ENCODE data around the gene GAN.
A peak's percentile ranks its signal among the peaks of the same experiment; 100 is the strongest.
"Not testable (repeated sequence)": the region's sequence is repeated elsewhere in the genome, so short reads cannot be mapped to it uniquely, and the experiment has no call there.

GAN gene

DNA sequence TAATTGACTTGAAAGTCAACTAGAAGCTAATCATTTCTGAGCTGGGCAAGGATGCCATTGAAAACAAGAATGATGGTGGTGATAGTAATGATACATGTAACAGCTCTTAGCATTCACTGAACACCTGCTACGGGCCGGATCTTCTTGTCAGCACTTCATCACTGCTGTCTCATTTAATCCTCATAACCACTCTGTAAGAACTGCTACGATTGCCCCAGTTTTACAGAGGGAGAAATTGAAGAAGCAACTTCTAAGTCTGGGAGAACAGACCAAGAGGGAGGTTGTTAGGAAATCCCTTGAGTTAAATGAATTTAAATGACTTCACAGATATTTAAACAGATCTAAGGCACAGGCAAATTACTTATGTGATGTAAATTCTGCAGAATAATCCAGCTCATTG is 7.0 kb upstream of the GAN start:
- DNase-seq (ENCODE audit: low spot score): no peak

DNA sequence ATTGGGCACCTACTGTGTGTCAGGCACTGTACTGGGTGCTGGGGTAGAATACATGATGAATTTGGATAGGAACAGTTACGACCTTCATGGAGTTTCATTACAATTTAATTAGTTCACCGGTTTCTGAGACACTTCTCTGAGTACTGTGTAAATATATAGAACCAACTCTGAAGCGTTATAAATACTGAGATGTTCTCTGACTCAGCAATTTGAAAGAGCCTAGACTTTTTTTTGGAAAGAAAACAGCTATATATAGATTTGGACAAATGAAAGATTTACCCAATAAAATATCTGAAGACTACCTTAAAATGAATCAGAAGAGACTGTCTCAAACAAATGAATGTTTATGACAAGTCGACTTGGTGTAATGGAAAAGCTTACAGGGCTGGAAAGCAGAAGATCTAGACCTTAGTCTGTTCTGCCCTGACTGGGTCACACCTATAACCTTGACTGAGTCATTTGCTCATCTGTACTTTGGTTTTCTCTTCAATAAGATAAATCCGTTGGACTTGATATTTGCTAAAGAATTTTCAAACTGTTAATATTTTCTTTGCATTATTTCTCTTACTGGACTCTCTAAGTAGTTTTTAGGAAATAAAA is 4.6 kb upstream of the GAN start:
- no peak for DNase-seq (ENCODE audit: low spot score)

DNA sequence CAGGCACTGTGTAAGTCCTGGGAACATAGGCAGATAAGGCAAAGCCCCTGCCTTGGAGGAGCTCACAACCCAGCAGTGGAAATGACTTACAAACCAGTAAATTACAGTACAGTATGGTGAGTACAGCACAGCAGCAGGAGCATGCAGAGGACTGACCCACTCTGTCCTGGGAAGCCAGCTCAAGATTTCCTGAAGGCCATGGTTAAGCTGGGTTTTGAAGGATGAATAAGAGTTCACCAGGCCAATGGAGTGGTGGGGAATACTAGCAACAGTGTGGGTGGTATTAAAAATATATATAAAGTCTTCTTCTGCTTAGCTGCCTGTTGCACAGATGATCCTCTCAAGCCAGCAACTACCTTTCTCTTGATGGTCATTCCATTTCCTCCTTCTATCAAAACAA is 3.0 kb upstream of the GAN start:
- DNase-seq (ENCODE audit: low spot score): no peak

DNA sequence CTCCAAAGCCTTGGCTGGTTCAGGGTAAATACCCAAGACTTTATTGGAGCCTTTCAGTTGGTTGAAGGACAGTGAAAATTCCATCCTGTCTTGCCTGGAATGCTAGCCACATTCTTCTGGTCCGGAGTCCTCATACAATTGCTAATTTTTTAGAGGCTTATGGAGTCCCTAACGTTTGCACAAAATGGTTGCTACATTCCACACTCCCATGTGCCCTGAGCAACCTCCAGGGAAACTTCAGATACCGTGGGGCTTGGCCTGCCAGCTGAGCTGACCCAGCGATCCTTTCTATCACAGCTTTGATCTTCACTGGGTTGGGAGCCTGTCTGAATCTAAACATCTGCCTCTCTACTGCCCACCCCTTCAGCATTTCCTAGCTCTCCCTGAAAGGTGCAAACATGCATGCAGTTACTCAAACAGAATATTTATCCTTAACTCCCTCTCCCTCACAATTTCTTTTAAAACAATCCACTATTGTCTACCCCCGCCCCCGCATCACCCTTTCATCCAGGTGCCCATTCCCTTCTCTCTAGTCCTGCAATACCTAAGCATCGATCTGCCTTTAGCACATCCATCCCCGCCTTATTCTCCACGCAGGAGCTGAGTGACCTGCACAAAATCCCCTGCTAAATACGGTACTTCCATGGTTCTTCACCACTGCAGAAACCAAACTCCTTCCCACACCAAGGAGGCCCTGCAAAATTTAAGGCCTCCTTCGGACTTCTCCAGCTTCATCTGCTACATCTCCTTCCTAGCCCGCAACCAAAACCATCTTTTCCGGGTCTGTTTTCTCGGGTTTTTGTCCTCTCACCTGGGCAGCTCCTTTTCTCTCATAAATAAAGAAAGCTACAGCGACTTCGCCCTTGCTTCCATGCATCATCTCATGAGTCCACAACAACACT is 810 bp upstream of the GAN start:
- DNase-seq (ENCODE audit: low spot score): peak; percentile 2

DNA sequence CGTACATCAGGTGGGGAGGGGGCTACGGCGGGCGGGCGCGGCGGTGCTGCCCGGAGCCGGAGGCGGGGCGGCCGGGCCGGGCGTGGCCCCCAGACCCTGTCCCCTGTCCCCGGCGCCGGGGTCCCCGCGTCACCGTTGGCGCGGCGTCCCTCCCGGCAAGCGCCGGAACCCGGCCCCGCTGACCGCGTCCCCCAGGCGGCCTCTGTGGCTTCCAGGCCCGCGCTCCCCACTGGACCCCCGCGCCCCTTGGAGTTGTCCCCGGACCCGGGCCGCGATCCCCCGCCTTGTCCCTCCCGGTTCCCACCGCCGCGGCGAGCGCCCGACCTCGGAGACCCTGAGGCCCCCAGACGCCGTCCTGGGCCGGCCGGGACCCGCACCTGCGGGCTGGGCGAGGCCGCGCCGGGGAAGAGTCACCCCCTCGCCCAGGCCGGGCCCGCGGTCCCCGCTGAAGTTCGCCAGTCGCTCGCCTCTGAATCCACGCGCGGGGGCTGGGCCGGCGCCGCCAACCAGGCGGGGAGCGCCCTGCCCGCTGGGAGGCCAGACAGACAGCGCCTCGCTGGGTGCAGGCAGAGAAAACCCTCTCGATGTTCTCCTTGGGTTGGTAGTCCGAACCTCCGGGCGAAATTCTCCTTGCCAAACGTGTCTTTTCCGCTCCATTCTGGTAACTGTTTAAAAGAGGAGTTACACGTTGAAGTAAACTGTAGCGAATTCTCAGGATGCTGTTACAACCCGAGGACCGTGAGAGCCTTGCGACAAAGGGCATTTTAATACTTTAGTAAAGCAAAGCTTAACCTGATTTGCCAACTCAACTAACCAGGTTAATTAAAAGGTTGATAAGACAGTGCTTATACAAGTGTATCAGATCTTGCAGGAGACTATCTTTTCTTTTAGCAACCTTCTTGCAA is 761 bp downstream of the GAN start:
- DNase-seq (ENCODE audit: low spot score): peak; percentile 61

DNA sequence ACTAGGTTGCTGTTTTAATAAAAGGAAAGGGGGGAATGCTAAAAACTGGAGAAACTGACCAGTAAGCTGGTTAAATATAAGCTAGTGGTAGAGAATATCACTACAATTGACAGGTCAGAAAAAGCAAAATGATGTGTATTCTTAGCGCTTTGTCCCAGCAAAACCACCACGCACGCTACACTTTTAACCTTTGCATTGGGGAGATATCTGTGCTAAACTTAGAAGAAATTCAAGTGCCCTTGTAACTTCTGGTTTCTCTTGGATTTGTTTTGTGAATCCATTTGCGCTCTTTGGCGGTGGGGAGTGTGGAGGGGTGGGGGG is 1.4 kb downstream of the GAN start:
- no peak for DNase-seq (ENCODE audit: low spot score)

DNA sequence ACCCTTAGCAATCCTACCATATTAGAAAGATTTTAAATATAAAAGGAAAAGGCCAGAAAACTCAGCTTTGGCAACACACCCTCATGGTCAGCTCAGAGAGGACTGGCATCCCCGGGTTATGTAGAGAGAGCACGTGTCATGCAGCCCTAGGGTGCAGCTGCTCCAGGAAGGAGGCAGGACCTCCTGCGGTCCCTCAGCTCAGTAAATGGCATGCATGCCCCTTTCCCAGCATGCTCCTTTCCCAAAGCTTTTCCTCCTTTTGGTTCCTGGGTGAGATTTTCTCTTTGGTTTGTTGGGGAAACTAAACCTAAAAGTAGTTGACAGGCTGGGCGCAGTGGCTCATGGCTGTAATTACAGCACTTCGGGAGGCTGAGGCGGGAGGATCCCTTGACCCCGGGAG is 3.9 kb downstream of the GAN start:
- no peak for DNase-seq (ENCODE audit: low spot score)

DNA sequence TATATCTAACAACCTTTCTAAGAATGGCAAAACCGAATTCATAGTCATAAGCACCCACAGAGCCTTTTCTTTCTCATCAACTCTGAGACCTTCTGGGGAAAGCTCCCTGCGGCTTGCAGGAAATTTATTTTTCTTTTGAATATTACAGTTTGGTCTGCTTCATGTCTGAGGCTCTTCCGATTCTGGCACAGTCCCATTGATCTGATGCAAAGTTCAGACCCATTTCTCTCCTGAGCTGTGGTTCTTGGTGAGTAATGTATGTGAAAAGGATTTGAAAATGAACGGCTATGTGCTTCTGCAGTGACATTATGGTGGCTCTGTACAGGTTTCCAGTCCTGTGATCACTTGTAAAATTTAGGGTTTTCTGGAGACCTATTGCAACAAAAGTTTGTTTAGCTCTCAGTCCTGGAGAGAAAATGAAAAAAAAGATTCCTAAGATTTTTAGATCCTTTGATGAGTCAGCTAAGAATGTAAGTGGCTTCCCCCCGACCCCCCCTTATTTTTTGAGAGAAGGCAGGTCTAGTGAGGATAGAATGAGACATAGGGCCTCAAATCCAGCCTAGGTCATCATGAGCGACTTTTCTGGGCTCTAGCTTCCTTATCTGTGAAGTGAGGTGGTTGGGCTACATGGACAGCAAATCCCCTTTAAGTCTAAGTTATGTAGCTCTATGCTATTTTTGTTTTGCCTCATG is 4.6 kb downstream of the GAN start:
- DNase-seq (ENCODE audit: low spot score): peak; percentile 64

DNA sequence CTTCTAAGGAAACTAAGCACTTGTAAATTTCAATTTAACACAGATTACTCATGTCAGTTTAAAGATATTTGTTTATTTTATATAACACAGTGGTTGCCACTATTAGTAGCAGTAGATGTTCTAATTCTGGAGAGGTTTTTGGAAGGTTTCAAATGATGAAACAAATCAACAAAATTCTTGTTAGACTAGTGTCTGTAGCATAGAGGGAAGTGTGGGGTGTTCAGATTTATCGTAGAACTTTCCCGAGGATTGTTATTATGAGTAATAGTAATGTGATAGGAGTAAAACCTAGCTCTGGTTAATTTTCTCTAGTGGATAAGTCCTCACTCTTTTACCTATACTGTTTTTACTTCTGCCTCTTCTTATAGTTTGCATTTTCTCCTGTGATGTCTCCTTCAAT is 6.3 kb downstream of the GAN start:
- no peak for DNase-seq (ENCODE audit: low spot score)

DNA sequence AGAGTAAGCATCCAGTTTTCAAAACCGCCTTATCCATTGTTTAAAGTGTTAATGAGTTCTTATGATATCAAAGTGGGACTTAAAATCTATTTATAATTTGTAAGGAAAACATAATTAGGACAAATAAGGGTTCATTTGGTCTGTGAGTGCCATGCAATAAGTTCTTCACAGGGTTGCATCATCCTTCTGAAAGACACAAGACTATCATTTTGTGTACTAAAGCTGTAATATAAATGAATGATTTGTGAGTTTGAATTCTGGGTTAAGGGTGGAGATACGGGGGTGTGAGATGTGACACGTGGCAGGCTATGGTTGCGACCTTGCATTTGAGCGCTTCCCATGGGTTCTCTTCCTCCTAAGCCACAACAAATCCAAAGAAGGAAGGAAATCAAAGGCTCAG is 6.8 kb downstream of the GAN start:
- no peak for DNase-seq (ENCODE audit: low spot score)

DNA sequence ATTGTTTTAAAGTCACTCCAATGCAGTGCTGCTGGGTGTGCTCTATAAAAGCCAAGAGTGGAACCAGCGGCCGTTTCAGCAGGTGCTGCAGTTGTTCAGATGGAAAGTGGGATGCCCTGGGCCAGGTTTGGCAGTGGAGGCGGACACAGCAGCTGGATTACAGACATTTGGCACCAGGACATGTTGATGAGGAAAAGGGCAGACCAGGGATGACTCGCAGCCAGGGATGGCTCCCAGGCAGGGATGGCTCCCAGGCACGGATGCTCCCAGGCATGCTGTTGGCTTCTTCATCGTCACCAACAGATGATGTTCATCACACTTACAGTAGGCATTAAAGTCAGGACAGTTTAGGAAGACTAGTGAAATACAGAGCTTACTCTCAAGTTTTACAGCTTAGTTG is 10.0 kb downstream of the GAN start:
- no peak for DNase-seq (ENCODE audit: low spot score)

DNA sequence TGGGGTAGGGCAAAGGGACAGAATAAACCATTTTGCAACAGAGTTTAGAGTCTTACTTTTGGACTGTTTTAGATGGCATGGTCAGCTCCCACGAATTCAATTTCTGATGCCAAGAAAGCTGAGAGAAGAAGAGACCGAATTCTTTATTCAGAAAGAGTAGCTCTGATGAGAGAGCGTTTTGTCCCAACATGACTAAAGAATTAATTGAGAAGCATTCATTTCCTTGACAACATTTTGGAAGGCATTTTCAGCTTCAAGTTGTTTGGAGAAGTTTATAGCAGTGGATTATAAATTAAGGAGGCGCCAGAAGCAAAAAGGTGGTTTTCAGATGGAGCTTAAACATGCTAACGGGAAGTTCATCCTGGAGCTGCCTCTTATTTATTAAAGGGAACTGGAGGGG is 12.2 kb downstream of the GAN start:
- DNase-seq (ENCODE audit: low spot score): no peak

DNA sequence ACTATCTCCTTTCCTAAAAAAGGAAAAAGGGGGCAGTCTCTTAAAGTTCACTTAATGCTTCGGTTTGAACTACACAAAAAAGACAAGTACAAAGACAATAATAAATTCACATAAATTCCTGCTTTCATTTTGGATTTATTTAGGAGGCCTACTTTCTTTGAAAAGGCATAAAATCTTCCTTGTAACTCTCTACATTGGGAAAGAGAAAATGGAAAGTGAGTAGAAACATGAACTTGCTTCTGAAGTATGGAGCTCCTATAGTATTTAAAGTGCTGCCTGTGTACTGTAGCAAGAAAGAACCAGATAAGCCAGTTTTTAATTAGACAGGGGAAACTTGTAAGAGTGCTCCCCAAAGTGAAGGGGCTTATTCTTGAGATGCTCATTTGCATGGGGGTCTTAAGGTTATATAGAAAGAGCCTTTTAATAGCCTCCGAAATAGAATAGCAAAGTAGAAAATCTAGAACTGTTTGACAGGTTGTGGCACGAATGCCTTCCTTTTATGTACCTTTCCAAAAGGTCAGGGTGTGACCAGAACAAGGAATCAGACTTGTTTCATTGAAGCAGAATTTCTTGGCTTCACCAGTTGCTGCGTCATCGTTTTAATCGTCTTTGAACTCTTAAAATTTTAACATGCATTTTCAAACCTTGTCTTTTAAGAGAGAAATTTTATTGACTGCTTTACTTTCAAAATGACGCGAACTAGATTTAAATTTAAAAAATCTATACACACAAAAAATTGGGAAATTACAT is 12.9 kb downstream of the GAN start:
- DNase-seq (ENCODE audit: low spot score): no peak

DNA sequence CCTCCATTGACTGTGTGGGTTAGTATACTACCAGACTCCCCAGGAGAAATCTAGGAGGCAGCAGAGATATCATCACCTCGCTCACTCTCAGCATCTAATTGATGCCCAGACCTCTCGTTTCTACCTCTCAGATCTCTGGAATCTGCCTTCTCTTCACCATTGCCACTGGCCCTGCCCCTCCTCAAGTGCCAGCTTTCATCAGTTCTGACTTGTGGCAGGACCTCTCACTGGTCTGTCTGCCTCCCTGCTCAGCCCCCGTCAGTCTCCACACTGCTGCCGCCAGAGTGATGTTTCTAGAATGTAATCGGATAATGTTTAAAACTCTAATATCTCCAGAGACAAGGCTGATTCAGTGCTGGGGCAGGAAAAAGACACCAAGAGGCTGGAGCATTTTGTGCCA is 15.2 kb downstream of the GAN start:
- no peak for DNase-seq (ENCODE audit: low spot score)

DNA sequence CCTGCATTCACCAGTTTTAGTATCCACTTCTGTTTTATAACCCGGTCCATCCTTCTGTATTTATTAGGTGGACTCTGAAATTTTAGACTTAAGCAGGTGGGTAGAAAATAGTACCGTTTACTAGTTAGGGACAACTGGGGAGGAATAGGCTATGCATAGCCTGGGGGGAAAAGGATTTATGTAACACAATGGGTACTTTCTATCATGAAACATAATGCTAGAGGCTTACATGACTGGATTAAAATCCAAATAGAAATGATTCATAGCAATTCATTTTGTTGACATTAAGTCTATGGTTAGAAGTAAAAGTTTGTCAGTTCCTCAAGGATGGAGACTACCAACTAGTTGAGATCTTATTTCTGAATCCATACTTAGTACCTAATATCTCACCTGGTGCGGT is 18.6 kb downstream of the GAN start:
- no peak for DNase-seq (ENCODE audit: low spot score)

DNA sequence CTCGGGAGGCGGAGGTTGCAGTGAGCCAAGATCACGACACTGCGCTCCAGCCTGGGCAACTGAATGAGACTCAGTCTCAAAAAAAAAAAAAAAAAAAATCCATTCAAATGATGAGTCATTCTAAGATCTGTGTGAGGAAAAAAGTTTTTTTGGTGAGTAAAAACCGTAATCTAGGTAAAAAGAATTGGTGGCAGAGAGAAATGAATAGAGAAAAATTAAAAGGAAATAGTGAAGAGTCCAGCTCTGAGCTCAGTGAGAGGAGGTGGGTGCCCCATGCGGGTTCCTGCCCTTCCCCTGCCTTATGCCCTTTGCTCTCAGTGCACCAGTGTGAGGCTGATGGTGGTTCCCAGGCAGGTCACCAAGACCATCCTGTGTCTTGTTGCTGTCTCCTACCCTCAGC is 20.9 kb downstream of the GAN start:
- no peak for DNase-seq (ENCODE audit: low spot score)

DNA sequence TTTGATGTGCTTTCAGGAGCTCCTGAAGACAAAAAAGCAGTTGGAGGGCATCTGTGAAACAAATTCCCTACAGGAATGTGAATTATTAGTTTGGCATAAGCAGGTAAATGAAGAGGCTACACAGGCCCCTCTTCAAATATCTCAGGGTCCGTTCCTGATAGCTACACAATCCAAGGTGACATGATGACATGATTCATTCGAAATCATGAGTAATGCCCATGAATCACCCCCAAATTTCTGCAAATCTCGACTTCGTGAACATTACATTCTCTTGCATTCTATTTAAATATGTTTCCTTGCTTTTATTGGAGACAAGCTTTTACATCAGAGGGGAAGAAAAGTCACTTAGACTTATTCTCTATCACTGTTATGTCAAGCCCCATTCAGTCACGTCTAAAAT is 22.3 kb downstream of the GAN start:
- DNase-seq (ENCODE audit: low spot score): no peak

DNA sequence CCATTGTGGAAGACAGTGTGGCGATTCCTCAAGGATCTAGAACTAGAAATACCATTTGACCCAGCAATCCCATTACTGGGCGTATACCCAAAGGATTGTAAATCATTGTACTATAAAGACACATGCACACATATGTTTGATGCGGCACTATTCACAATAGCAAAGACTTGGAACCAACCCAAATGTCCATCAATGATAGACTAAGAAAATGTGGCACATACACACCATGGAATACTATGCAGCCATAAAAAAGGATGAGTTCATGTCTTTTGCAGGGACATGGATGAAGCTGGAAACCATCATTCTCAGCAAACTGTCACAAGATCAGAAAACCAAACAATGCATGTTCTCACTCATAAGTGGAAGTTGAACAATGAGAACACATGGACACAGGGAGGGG is 30.4 kb downstream of the GAN start:
- DNase-seq (ENCODE audit: low spot score): not testable (repeated sequence)

DNA sequence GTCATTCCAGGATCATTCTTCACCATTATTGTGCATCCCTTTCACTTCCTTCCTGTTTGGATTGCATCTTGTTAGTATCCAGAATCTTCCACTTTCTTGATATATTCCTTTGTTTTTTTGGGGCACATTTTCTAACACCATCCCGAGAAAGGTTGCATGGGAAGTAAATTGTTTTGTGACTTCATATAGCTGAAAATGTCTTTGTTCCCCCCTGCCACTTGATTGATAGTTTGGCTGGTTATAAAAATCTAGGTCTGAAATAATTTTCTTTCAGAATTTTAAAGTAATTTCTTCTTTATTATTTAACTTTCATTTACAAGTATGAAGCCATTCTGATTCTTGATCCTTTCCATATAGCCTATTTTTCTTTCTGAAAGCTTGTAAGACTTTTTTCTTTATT is 32.7 kb downstream of the GAN start:
- no peak for DNase-seq (ENCODE audit: low spot score)

DNA sequence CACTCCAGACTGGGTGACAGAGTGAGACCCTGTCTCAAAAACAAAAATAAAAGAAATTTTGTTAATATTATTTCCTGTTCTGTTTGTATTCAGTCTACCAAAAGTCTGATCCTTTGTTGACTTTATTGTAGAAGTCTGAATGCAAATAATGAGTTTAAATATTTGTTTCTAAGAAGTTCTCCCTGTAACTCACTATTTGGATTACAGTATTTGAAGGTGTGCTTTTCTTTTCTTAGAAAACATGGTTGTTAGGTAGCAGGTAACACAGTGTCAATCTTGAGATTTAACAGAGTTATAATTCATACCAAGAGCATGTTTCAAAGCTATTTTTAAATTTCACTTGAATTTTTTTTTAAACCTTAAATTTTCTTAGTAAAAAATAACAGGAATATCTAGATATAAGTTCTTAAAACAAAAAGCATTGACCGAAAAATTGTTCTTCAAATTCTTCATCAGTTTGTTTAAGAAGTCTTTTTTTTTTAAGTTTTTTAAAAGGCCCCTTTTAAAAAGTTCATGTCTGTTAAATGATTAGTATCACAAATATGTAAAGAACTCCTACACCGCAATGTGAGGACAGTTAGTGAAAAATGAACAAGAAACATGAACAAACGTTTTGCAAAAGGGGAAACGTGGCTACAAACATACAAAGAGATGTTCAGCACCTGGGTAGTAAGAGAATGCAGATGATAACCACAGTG is 35.0 kb downstream of the GAN start:
- DNase-seq (ENCODE audit: low spot score): no peak

DNA sequence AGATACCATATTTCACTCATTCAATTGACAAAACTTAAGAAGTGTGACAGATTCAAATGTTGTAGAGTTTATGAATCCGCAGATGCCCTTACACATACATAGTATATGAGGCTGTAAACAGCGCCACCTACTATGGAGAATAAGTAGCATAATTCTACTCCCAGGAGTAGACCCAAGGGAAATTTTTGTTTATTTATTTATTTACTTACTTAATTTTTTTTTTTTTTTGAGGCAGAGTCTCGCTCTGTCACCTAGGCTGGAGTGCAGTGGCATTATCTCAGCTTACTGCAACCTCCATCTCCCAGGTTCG is 35.5 kb downstream of the GAN start:
- DNase-seq (ENCODE audit: low spot score): no peak

Data from kidney tubule cell (primary cell).